Gastroesophageal sphincter (tissue), 4 donors: Measurements from ENCODE around the gene CILP. TPM values are rescaled to one million over a fixed set of nuclear protein-coding genes. Genes with fewer than 3 reads are reported as not detected.

ENCODE experiments used
- ATAC-seq: fragments of 150-250 bp; one replicate; pipeline ENCODE4 v1.9.1; 2016; ENCODE audit warnings: mild to moderate bottlenecking, moderate library complexity
- H3K27ac ChIP-seq, 4 donors: fragments of 200-600 bp; sonication (generic) in 3 of 4; 1 replicate in 3 of 4; 2 replicates in 1 of 4; pipeline ENCODE4 v1.5.1; 2016 to 2019
- H3K27me3 ChIP-seq: fragments of 200-600 bp; sonication (generic); one replicate; pipeline ENCODE4 v1.5.1; 2019
- H3K36me3 ChIP-seq, 2 donors: fragments of 200-600 bp; sonication (generic); one replicate each; pipeline ENCODE4 v1.5.1; 2019; ENCODE audit warnings: control low read depth in 1 of 2
- H3K4me1 ChIP-seq, 3 donors: fragments of 200-600 bp; sonication (generic); 1 replicate in 2 of 3; 2 replicates in 1 of 3; pipeline ENCODE4 v1.5.1; 2016 to 2019; ENCODE audit warnings: control low read depth in 2 of 3
- H3K4me3 ChIP-seq, 2 donors: fragments of 200-600 bp; sonication (generic); one replicate each; pipeline ENCODE4 v1.5.1; 2019; ENCODE audit warnings: mild to moderate bottlenecking in 1 of 2, moderate library complexity in 1 of 2
- H3K9me3 ChIP-seq, 3 donors: fragments of 200-600 bp; sonication (generic); one replicate each; pipeline ENCODE4 v1.5.1; 2017 to 2019; ENCODE audit warnings: control low read depth in 2 of 3
- EP300 ChIP-seq: sonication (generic); formaldehyde crosslinking; IDR thresholded peaks from one replicate; pipeline ENCODE4 v1.6.1; 2017; ENCODE audit warnings: antibody characterized with exemption, mild to moderate bottlenecking
- POLR2A ChIP-seq, 2 donors: fragments of 450-650 bp; IDR thresholded peaks; one replicate each; pipeline ENCODE4 v1.6.1; 2017; ENCODE audit warnings: antibody characterized with exemption in 2 of 2, mild to moderate bottlenecking in 2 of 2, moderate library complexity in 1 of 2
- POLR2AphosphoS5 ChIP-seq: sonication (generic); formaldehyde crosslinking; IDR thresholded peaks from one replicate; pipeline ENCODE4 v1.6.1; 2017; ENCODE audit warnings: antibody characterized with exemption
- WGBS, 2 donors: methylation state at CpG; one replicate each; pipeline ENCODE4 v1.1.5; 2018; ENCODE audit warnings: low coverage in 1 of 2; 5-methylcytosine and 5-hydroxymethylcytosine counted together
- total RNA-seq, 4 donors: library from RNA; depleted of rRNA; stranded (reverse); fragments of >200 nt; gene quantifications; one replicate each; pipeline ENCODE4 v1.1.0, GENCODE V29; 2016
- TF ChIP-seq, protein P1 (sequence below), 4 experiments: fragments of 200-600 bp in 2 of 4; fragments of 450-650 bp in 2 of 4; sonication (generic) in 1 of 4; IDR thresholded peaks; one replicate each; pipeline ENCODE4 v1.5.1; 2017 to 2019; ENCODE audit warnings: antibody characterized with exemption in 4 of 4, mild to moderate bottlenecking in 2 of 4, moderate library complexity in 2 of 4

CILP gene
- total RNA-seq, 4 donors from 2014 or later: 43.7 to 114 (median 74.5) TPM

DNA sequence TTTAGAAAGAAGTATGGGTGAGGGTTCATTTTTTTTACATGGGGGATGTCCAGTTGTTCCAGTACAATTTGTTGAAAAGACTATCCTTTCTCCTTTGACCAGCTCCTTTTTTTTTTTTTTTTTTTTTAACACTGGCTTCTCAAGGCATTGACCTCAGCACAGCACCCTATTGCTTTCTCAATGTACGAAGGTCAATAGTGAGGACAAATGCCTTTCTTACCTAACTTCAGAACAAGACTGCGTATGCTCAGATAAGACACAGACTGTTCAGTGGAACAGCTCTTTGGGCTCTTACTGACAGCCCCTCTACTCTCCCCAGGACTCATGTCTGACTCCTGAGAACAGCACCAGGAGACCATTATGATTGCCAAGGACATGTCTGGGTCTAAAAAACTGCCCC is 10.4 kb upstream of the CILP start:
- ATAC-seq: no peak
- Histone ChIP-seq H3K27ac (no peak overlapping the region), H3K36me3 (no peaks in the 10 kb centered on the region), H3K4me3 (no peak overlapping the region), H3K9me3 (no peaks in the 10 kb centered on the region), H3K27me3 (no peaks in the 10 kb centered on the region), H3K4me1 (no peaks in the 10 kb centered on the region)
- 90 to 94% methylated on average over 2 of the region's 2 CpGs for WGBS, 2 donors
- TF ChIP-seq EP300 (no peak), POLR2A (IDR thresholded peaks at IDR 0.05) (no peak)
- TF ChIP-seq, protein P1, sequence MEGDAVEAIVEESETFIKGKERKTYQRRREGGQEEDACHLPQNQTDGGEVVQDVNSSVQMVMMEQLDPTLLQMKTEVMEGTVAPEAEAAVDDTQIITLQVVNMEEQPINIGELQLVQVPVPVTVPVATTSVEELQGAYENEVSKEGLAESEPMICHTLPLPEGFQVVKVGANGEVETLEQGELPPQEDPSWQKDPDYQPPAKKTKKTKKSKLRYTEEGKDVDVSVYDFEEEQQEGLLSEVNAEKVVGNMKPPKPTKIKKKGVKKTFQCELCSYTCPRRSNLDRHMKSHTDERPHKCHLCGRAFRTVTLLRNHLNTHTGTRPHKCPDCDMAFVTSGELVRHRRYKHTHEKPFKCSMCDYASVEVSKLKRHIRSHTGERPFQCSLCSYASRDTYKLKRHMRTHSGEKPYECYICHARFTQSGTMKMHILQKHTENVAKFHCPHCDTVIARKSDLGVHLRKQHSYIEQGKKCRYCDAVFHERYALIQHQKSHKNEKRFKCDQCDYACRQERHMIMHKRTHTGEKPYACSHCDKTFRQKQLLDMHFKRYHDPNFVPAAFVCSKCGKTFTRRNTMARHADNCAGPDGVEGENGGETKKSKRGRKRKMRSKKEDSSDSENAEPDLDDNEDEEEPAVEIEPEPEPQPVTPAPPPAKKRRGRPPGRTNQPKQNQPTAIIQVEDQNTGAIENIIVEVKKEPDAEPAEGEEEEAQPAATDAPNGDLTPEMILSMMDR (IDR thresholded peaks at IDR 0.05): no peak

DNA sequence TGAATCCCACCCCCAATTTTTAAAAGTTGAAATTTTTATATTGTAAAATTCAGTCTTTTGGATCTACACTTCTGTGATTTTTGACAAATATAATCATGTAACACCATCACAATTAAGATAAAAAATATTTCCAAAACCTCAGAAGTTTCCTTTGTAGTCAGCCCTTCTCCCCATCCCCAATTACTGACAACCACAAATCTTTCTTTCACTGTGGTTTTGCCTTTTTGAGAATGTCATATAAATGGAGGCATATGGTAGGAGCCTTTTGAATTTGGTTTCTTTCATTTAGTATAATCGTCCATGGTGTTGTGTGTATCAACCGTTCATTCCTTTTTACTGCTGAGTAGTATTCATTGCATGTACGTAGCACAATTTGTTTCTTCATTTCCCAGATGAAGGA is 7.9 kb upstream of the CILP start:
- no peak overlapping the region for H3K4me3 ChIP-seq
- no peak for ATAC-seq
- TF ChIP-seq, protein P1 (IDR thresholded peaks at IDR 0.05): no peak
- no peak for TF ChIP-seq EP300
- TF ChIP-seq POLR2AphosphoS5: no peak
- no peak for TF ChIP-seq POLR2A (IDR thresholded peaks at IDR 0.05)
- no peaks in the 10 kb centered on the region for H3K4me1 ChIP-seq
- no peak overlapping the region for H3K27ac ChIP-seq
- no peaks in the 10 kb centered on the region for H3K27me3 ChIP-seq
- WGBS, 2 donors: 87 to 97% methylated on average over 3 of the region's 3 CpGs
- no peaks in the 10 kb centered on the region for H3K9me3 ChIP-seq
- H3K36me3 ChIP-seq: no peaks in the 10 kb centered on the region

DNA sequence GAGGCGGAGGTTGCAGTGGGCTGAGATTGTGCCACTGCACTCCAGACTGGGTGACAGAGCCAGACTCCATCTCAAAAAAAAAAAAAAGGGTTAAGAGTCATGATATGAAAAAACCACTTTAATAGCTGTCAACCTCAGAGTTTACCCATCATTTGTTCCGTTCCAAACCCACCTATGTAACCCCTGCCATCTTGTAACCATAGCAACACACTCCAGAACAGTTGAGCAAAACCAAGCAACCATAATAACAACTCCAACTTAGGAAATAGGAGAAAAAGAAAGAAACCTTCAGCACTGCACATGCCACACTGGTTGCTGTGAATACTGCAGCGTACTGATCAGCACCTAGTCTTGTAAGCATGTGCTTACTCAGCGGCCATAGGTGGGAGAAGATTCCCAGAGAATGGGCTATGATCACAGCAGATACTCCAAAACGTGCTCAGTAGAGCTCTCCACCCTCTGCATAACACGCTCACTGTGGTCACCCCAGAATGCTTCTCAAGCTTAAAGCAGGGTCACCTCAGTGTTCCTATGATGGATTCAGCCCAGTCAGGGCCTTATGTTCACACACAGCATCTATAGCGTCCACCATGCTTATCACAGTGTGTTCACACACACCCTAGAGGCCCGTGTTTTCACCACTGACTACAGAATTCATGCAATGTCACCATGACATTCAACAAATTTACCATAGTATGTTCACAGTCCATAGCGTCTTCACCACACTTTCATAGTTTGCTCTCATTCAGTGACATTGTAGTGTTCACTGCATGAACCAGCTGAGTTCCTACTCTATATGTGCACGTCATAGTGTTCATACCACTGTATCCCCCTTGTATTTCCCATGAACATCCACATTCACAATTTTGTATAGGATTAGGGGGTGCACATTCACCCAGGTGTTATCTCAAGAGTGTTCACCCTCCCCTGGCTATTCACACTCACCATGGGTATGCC is 6.5 kb upstream of the CILP start:
- Histone ChIP-seq H3K27me3 (no peaks in the 10 kb centered on the region), H3K27ac (no peak overlapping the region), H3K4me3 (no peak overlapping the region), H3K9me3 (no peaks in the 10 kb centered on the region), H3K4me1 (no peaks in the 10 kb centered on the region), H3K36me3 (no peaks in the 10 kb centered on the region)
- ATAC-seq: no peak
- WGBS, 2 donors: 75 to 93% methylated on average over 6 to 8 of the region's 10 CpGs
- TF ChIP-seq, protein P1 (IDR thresholded peaks at IDR 0.05): no peak

DNA sequence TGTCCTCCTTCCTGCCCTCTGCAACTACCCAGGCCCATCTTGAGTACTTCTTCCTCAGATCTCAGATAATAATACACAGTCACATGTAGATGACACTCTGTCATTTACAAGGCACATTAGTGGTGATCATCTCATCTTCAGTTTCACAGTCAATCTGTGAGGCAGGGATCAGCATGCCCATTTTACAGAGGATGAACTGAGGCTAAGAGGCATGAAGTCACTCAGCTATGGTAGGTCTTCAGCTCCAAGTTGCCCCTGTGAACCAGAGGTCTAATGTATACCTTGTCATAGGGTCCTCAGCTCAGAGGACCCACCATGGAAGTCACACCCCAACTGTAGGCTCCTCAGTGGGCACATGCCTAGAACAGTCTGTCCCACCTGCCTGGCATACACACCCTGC is 4.2 kb upstream of the CILP start:
- H3K27me3 ChIP-seq: no peaks in the 10 kb centered on the region
- no peak overlapping the region for H3K27ac ChIP-seq

More for the DNA sequence above, 4.2 kb upstream of the CILP start:
- Histone ChIP-seq H3K4me1 (peaks cover 0 to 14% (median 4%) of the 10 kb centered on the region in 3 donors), H3K4me3 (no peak overlapping the region), H3K36me3 (no peaks in the 10 kb centered on the region), H3K9me3 (no peaks in the 10 kb centered on the region)
- TF ChIP-seq POLR2A (IDR thresholded peaks at IDR 0.05): no peak
- no peak for TF ChIP-seq POLR2AphosphoS5
- TF ChIP-seq EP300: no peak
- TF ChIP-seq, protein P1 (IDR thresholded peaks at IDR 0.05): no peak
- no peak for ATAC-seq
